Lung (tissue), 12 donors: Measurements from ENCODE around the gene MAPK9. TPM values are rescaled to one million over a fixed set of nuclear protein-coding genes. Genes with fewer than 3 reads are reported as not detected.

ENCODE experiments used
- ATAC-seq: fragments of 200-7000 bp; cut with Tn5 transposase; one replicate; pipeline ENCODE4 v1.9.1; 2020; ENCODE audit warnings: moderate number of reproducible peaks; ENCODE audit not compliant: insufficient read depth, low FRiP score
- DNase-seq, 3 donors: peaks; one replicate each; pipeline ENCODE4 v3.0.0-alpha.2; 2013 to 2017
- H3K27ac ChIP-seq, 2 donors: one replicate each; pipeline ENCODE4 v1.5.1; 2013; ENCODE audit warnings: mild to moderate bottlenecking in 2 of 2, moderate library complexity in 2 of 2, control low read depth in 1 of 2, inconsistent platforms in 1 of 2, low read depth in 1 of 2, low read length in 1 of 2
- H3K27me3 ChIP-seq, 3 donors: one replicate each; pipeline ENCODE4 v1.5.1; 2013; ENCODE audit warnings: low read length in 2 of 3; ENCODE audit not compliant: control insufficient read depth in 3 of 3, insufficient read depth in 3 of 3
- H3K36me3 ChIP-seq, 4 donors: one replicate each; pipeline ENCODE4 v1.5.1; 2013; ENCODE audit warnings: low read length in 4 of 4, mild to moderate bottlenecking in 1 of 4, moderate library complexity in 1 of 4; ENCODE audit not compliant: control insufficient read depth in 4 of 4, insufficient read depth in 4 of 4
- H3K4me1 ChIP-seq, 5 donors: one replicate each; pipeline ENCODE4 v1.5.1; 2013; ENCODE audit warnings: low read length in 5 of 5, mild to moderate bottlenecking in 2 of 5, moderate library complexity in 1 of 5; ENCODE audit not compliant: control insufficient read depth in 5 of 5, insufficient read depth in 5 of 5
- H3K4me3 ChIP-seq: one replicate; pipeline ENCODE4 v1.5.1; 2013; ENCODE audit warnings: mild to moderate bottlenecking, control low read depth, moderate library complexity
- H3K9ac ChIP-seq, 2 donors: one replicate each; pipeline ENCODE4 v1.5.1; 2013; ENCODE audit warnings: low read length in 2 of 2, control low read depth in 1 of 2; ENCODE audit not compliant: insufficient read depth in 1 of 2
- H3K9me3 ChIP-seq, 4 donors: one replicate each; pipeline ENCODE4 v1.5.1; 2013; ENCODE audit warnings: low read length in 3 of 4, mild to moderate bottlenecking in 1 of 4, moderate library complexity in 1 of 4; ENCODE audit not compliant: control insufficient read depth in 4 of 4, insufficient read depth in 3 of 4
- WGBS, 2 donors: extraction: QIAGEN DNeasy Blood & Tissue Kit; methylation state at CpG; one replicate each; pipeline ENCODE4 v1.1.7; 2013; 5-methylcytosine and 5-hydroxymethylcytosine counted together
- polyA plus RNA-seq, 2 donors: library from polyadenylated mRNA; stranded (reverse); fragments of 200-250 nt; gene quantifications; one replicate each; pipeline ENCODE4 v1.2.1, GENCODE V29; 2013
- total RNA-seq, 2 donors: library from RNA; depleted of rRNA in 1 of 2; stranded (reverse); fragments of >200 nt in 1 of 2; gene quantifications; one replicate each; pipeline ENCODE4 v1.2.1, GENCODE V29; 2014 to 2021
- TF ChIP-seq, protein P1 (sequence below): IDR thresholded peaks from 2 replicates; pipeline ENCODE4 v1.5.1; 2012; ENCODE audit warnings: mild to moderate bottlenecking; ENCODE audit errors: control extremely low read depth, extremely low read depth
- donor health status: control.
- donor health status: control.
- donor health status: Bipolar disorder and iron deficiency.
- donor health status: healthy.
- donor health status: DM: yes; HTN: yes; CAD: no.

The MAPK9 gene
- total and polyA plus RNA-seq, 4 donors, result 13.1 to 38.1 (median 23.6) TPM

DNA sequence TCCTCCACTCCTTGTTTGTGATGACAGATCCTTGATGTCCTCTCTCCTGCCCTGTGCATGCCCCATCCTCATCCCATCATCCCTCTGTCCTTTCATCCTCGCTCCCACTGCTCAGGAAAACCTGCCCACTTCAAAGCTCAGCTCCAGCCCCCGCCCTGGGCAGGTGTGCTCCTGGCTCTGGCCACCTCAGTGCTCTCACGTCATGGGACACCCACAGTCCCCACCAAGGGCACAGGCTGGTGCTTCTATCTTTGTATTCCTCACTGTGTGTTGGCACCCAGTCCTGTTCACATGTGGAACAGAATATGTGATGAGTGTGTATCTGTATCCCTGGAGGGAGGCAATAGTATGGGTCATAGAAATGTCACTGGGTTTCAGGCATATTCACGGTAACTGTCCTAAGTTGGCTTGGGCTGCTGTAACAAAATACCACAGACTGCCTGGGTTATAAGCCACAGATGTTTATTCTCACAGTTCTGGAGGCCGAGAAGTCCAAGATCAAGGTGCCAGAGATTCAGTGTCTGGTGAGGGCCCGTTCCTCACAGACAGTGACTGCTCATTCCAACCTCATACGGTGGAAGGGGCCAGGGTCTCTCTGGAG, 47.8 kb upstream of the MAPK9 start:
- peaks cover 0 to 22% (median 8%) of the 10 kb centered on the region in 5 donors for H3K4me1 ChIP-seq
- no peaks in the 10 kb centered on the region for H3K27me3 ChIP-seq
- TF ChIP-seq, protein P1, sequence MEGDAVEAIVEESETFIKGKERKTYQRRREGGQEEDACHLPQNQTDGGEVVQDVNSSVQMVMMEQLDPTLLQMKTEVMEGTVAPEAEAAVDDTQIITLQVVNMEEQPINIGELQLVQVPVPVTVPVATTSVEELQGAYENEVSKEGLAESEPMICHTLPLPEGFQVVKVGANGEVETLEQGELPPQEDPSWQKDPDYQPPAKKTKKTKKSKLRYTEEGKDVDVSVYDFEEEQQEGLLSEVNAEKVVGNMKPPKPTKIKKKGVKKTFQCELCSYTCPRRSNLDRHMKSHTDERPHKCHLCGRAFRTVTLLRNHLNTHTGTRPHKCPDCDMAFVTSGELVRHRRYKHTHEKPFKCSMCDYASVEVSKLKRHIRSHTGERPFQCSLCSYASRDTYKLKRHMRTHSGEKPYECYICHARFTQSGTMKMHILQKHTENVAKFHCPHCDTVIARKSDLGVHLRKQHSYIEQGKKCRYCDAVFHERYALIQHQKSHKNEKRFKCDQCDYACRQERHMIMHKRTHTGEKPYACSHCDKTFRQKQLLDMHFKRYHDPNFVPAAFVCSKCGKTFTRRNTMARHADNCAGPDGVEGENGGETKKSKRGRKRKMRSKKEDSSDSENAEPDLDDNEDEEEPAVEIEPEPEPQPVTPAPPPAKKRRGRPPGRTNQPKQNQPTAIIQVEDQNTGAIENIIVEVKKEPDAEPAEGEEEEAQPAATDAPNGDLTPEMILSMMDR, result no peak
- peaks cover 0 to 3% (median 2%) of the 10 kb centered on the region in 4 donors for H3K36me3 ChIP-seq
- no peak overlapping the region for H3K27ac ChIP-seq
- H3K9ac ChIP-seq, result no peak overlapping the region
- ATAC-seq, result no peak
- DNase-seq, result no peak
- WGBS, 2 donors, result 85 to 89% methylated on average over 7 of the region's 7 CpGs
- H3K4me3 ChIP-seq, result no peak overlapping the region
- H3K9me3 ChIP-seq, result peaks cover 0 to 5% (median 0%) of the 10 kb centered on the region in 4 donors

DNA sequence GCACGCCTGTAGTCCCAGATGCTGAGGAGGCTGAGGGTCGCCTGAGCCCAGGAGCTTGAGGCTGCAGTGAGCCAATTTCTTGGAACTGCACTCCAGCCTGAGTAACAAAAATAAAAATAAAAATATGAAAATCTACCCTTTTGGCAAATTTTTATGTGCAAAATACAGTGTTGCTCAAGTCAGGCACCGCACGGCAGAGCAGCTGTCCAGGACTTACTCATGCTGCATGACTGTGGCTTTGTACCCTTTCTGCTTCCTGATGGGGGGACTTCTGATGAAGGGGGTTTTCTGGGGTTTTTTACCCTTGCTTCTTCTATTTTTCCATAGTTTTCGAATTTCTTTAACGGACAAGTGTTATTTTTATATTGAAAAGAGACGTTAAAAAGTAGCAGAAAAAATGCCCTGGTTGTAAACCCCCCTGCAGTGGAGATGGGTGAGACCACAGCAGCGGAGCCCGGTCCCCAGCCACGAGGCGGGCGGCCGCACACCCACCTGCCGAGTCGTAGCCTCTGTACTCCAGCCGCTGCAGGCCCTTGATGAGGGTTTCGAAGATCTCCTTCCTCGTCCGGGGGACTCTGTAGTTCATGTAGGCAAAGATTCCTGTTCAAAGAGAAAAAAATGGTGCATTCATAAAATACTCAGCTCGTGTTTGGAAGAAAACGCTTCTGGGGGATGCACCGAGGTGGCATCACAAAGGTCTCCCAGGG, 46.3 kb upstream of the MAPK9 start:
- TF ChIP-seq, protein P1, result no peak
- 91% methylated on average over 22 of the region's 22 CpGs for whole genome bisulfite sequencing, 2 donors
- H3K36me3 ChIP-seq, result peaks cover 0 to 5% (median 2%) of the 10 kb centered on the region in 4 donors
- H3K4me3 ChIP-seq, result no peak overlapping the region
- no peak overlapping the region for H3K27ac ChIP-seq
- peaks cover 0 to 12% (median 4%) of the 10 kb centered on the region in 5 donors for H3K4me1 ChIP-seq
- H3K27me3 ChIP-seq, result no peaks in the 10 kb centered on the region
- no peak overlapping the region for H3K9ac ChIP-seq
- DNase-seq (no peak), ATAC-seq (no peak)
- peaks cover 0 to 5% (median 0%) of the 10 kb centered on the region in 4 donors for H3K9me3 ChIP-seq

DNA sequence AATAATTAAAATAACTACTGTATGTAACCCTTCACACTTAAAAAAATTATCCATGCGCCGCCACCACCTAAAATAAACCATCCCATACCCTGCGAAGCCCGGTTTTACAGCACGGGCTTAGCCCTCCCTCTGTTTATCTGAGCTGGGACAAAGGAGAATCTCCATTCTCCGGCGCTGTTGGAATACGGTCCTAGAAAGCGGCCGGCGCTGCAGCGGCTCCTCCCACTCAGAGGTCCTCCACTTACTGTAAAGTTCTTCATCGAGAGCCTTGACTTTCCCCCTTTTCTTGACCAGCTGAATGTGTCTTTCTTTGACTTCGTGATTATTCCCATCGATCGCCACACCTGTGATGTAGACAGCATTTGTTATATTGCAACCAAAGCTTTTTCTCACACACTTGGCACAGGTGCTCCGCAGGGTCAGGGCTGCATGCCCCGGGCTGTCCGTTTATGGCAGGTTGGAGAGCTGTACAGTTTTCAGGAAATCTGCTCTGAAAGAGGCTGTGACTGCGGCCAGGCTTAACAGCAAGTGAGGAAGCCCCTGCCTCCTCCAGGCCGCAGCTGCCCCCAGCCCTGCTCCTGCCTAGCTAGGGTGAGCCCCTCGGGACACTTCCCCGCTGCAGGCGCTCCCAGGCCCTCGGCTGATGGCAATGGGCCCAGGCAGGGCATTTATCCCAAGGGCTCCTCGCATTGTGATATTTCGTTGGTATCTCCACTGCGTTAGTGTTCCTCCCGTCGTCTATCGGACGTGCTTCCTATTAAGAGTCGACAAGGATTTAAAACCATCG, 44.5 kb upstream of the MAPK9 start:
- H3K9me3 ChIP-seq, result peaks cover 0 to 5% (median 0%) of the 10 kb centered on the region in 4 donors
- TF ChIP-seq, protein P1, result no peak
- no peak overlapping the region for H3K27ac ChIP-seq
- DNase-seq (no peak), ATAC-seq (no peak)
- H3K27me3 ChIP-seq, result no peaks in the 10 kb centered on the region
- peaks cover 0 to 5% (median 2%) of the 10 kb centered on the region in 4 donors for H3K36me3 ChIP-seq
- no peak overlapping the region for H3K4me3 ChIP-seq
- H3K4me1 ChIP-seq, result peaks cover 0 to 9% (median 3%) of the 10 kb centered on the region in 5 donors
- 90 to 92% methylated on average over 34 of the region's 34 CpGs for WGBS, 2 donors
- no peak overlapping the region for H3K9ac ChIP-seq
